HG03159 (cell line): ENCODE measurements around the gene CHRM5.
"Not testable (repeated sequence)": the region's sequence is repeated elsewhere in the genome, so short reads cannot be mapped to it uniquely, and the experiment has no call there.

Source experiments
- ATAC-seq: cut with Tn5 transposase; IDR thresholded peaks from one replicate; pipeline ENCODE4 v1.9.1; 2021; ENCODE audit warnings: mild to moderate bottlenecking, moderate library complexity; ENCODE audit not compliant: unreplicated experiment

The CHRM5 gene

DNA sequence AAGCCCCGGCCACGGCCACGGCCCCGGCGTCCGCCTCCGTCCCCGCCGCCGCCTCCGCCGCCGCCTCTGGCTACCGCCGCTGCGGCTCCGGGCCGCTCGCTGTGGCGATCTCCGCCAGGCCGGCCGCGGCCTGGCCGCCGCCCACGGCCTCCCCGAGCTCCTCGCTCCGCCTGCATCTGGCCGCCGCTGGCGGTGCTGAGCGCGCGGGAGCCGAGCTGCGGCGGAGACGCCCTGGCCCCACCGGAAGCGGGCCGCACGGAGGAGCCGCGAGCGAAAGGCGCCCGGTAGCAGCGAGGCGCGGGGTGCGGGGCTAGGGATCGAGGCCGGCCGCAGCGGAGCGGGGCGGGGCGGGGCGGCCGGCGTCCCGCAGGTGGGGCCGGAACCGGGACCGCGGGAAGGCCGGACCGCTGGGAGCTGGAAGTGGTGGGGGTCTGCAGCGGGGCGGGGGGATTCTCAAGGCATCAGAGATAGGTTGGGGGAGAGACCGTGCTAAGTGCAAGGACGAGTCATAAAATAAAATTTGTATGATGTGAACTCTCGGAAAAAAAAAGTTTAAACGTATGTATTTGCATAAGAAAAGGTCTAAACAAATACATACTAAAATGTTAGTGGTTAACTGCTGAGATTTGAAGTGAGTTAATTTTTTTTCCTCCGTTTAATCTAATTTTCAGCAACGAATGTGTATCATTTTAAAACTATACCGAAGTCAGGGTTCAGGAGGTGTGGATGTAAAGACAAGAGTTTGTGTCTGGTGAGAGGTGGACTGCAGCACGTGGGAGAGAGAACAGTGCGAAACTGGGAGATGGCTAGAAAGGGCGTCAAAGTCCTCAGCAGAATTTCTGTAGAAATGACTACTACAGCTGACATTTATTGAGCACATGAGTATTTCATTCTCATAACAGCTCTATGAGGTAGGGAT, 70.8 kb downstream of the CHRM5 start, which contains the start of gene AVEN:
TSS of gene AVEN (minus strand) at position 334 of the 919 bp plus-strand sequence. CDS start at position 176, 158 bp downstream.
- peak; percentile 50 for ATAC-seq

DNA sequence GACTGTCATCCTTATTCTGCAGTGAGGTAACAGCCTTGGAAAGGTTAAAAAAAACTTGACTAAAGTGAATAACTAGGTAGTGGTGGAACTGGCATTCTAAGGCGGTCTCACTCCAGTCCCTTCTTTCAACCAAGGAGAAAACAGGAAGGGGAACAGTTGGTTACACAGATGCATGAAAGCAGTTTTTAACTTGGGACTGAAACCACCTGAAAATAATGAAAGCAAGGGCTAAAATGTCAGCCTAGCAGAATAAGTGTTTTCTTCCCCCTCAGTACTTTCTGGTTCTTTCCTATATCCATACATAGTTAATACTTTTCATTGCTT, 71.5 kb downstream of the CHRM5 start:
- peak; percentile 7 for ATAC-seq

DNA sequence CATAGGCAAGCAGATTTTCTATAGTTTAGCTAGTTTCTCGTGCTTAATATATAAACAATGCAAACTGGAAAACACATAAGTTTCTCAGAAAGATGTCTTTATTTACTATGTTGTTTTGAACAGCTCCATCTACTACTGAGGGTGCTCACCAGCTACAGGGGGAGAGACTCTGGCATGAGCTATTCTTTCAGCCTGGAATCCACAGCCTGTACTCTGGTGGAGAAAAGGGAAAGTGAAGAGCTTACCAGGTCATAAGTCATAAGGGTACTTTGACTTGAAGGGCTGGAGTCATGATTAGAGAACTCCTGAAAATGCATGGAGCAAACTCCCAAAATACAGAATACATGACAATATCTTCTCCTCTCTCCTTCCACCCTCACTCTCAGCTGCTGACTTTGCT, 75.1 kb downstream of the CHRM5 start:
- no peak for ATAC-seq

DNA sequence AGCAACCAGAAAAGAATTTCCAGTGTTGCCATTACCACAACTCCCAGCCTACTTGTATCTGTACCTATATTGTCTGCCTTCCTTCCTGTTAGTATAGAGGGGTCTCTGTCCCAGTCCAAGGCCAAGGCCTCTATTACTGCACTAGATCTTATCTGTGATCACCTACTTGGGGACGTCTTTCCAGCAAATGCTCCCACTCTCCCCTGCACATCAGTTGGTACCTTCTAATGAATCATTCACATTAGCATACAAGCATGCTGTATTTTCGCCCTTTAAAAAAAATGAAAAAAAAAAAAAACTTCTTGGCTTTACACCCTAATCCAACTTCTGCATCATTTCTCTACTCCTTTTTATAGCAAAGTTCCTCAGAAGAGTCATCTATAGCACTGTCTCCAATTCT, 75.5 kb downstream of the CHRM5 start:
- no peak for ATAC-seq

DNA sequence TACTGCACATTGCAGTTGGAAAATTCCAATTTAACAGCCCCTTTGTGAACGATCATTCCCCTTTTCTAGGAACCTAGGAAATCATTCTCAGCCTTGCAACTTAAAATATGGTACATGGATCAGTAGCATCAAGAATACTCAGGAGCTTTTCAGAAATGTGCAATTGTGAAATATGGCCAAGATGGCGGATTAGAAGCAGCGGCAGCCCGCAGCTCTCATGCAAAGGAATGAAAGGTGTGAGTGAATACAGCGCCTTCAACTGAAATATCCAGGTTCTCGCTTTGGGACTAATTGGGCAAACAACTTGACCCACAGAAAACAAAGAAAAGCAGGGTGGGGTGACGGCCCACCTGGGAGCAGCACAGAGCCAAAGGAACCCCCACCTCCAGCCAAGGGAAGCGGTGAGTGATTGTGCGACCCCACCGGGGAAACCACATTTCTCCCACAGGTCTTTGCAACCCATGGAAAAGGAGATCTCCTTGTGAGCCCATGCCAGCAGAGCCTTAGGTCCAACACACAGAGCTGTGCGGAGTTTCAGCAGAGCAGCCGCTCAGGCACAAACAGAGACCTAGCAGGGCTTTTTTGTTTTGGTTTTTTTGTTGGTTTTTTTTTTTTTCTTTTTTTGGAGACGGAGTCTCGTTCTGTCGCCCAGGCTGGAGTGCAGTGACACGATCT, 78.3 kb downstream of the CHRM5 start:
- no peak for ATAC-seq

DNA sequence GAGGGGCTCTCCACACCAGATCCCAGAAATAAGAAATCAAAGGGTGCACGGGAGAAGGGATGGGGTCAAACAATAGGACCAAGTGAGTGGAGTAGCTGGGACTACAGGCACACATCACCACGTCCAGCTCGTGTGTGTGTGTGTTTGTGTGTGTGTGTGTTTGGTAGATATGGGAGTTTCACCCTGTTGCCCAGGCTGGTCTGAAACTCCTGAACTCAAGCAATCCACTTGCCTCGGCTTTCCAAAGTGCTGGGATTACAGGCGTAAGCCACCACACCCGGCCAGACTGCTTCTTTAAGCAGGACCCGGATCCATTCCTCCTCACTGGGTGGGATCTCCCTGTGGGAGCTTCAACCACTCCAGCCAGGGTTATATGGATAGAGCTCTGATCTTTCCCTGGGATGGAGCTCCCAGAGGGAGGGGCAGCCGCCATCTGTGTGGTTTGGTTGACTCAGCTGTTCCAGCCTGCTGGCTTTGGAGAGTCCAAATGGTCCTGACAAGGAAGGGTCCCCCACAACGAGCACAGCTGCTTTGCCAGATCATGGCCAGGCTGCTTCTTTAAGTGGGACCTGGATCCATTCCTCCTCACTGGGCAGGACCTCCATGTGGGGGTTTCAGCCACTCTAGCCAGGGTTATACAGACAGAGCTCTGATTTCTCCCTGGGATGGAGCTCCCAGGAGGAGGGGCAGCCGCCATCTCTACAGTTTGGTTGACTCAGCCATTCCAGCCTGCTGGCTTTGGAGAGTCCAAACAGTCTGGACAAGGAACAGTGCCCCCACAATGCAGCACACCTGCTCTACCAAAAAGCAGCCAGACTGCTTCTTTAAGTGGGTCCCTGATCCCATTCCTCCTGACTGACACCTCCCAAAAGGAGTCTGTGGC, 79.8 kb downstream of the CHRM5 start:
- ATAC-seq, result no peak

DNA sequence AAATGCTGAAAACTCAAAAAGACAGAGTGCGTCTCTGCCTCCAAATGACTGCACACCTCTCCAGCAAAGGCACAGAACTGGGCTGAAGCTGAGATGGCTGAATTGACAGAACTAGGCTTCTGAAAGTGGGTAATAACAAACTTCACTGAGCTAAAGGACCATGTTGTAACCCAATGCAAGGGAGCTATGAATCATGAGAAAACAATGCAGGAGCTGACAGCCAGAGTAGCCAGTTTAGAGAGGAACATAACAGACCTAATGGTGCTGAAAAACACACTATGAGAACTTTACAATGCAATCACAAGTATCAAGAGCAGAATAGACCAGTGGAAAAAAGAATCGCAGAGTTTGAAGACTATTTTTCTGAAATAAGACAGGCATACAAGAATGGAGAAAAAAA, 80.8 kb downstream of the CHRM5 start:
- no peak for ATAC-seq

- not testable (repeated sequence) for ATAC-seq
Measured at GRCh38 chr15:34050385-34050784, 82.1 kb downstream of the CHRM5 start.

- no peak for ATAC-seq
Measured at GRCh38 chr15:34054081-34054707, 85.9 kb downstream of the CHRM5 start.

GRCh38 chr15:34055868-34056595, 87.7 kb downstream of the CHRM5 start:
- no peak for ATAC-seq

DNA sequence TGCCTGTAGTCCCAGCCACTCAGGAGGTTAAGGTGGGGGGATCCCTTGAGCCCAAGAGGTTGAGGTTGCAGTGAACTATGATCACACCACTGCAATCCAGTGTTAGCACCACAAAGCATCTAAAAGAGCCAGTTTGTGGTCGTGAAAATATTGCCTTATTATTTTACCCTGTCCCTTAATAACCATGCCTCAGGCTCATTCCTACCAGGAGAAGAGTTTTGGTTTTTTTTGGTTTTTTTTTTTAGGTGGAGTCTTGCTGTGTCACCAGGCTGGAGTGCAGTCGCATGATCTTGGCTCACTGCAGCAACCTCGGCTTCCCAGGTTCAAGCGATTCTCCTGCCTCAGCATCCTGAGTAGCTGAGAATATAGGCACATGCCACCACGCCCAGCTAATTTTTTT, 88.6 kb downstream of the CHRM5 start:
- ATAC-seq, result no peak

GRCh38 chr15:34059476-34059875, 91.2 kb downstream of the CHRM5 start:
- ATAC-seq, result no peak

DNA sequence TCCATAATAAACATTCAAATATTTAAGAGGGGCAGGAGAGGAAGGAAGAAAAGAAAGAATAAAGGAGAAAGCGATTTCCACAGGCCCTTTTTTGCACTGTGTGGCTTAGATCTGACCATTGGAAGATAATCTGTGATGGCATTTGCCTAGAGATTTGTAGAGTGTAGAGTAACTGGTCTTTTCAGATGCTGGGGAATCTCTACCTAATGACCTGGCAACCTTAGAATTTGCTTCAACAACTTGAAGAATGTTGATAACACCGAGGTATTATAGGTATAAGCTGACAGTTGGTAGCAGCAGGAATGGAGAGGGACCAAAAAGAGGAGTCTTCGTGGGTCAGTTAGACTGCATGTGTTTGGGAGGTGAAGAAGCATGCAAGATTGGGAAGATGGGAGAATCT, 91.6 kb downstream of the CHRM5 start:
- no peak for ATAC-seq

- ATAC-seq, result no peak
Measured at GRCh38 chr15:34064438-34064837, 96.1 kb downstream of the CHRM5 start.

- no peak for ATAC-seq
Measured at GRCh38 chr15:34065261-34065660, 97.0 kb downstream of the CHRM5 start.

GRCh38 chr15:34065941-34066340, 97.6 kb downstream of the CHRM5 start:
- no peak for ATAC-seq

GRCh38 chr15:34070003-34070402, 101.7 kb downstream of the CHRM5 start:
- no peak for ATAC-seq

DNA sequence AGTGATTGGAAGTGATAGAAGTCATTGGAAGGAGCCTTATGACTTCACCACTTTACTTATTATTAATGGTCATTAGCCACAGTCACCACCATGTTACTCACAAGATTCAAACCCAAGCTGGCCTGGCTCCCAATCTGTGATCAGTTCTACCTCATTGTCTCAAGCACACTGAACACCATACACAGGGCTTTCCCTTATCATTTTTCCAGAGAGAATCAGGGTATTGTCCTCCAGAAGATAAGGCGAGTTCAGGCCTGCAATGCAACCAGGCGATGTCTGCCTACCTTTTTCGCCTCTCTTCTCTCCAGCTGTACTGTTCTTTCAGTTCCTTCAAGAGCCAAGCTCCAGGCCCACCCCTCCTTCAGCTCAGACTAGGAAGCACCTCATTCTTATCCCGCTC, 108.5 kb downstream of the CHRM5 start:
- no peak for ATAC-seq

DNA sequence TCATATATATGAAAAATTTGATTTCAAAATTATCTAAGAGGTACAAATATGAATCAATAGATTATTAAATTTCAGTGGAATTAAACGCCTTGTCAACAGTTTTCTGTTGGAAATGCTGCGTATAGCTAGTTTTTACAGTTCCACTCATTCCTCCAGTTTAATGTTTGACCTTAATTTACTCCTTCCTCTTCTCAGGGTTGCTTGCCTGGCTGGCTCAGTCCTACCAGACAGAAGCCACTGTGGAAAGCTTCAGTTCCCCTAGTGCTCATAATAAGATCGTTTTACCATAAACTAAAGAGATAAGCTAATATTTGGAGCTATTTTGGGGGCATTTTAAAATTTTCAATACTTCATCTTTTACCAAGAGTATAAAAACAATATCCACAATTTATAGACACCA, 110.6 kb downstream of the CHRM5 start:
- no peak for ATAC-seq

- no peak for ATAC-seq
Measured at GRCh38 chr15:34079904-34080303, 111.6 kb downstream of the CHRM5 start.
